Measurements from ENCODE around the gene AHCTF1.
"Not testable (repeated sequence)": the region's sequence is repeated elsewhere in the genome, so short reads cannot be mapped to it uniquely, and the experiment has no call there.

The AHCTF1 gene

DNA sequence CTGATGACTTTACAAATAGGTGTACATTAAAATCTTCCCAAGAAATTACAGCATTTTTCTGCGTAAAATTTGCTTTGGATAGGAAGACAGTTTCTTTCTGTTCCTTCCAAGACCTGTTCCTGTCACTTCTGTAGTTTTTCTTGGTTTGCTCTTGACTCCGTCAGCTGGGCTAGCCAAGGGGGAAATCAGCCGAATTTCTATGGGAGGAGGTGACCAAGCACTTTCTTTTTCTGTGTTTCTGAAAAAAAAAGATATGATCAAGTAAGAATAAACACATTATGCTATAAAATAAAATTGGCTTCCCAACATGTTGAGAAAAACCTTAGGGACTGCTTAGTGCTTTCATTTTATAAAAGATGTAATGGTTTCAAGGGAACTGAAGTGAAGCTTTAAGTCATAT lies 91.0 kb downstream of the AHCTF1 start:
- not testable (repeated sequence) for H3K27me3 ChIP-seq (ENCODE audit: insufficient read depth, low read length); H3K4me1 ChIP-seq (ENCODE audit: control insufficient read depth in 1 of 2, insufficient read depth in 2 of 2, low read length in 2 of 2); H2AFZ ChIP-seq (ENCODE audit: insufficient read depth, low read length, poor library complexity); H3K9me3 ChIP-seq (ENCODE audit: insufficient read depth, low read depth, low read length); H2BK12ac ChIP-seq (ENCODE audit: low read length); H3K9ac ChIP-seq (ENCODE audit: low read length); H3K27ac ChIP-seq (ENCODE audit: low read depth, low read length); H3K18ac ChIP-seq (ENCODE audit: low read length); H3K14ac ChIP-seq (ENCODE audit: low read length); H4K12ac ChIP-seq (ENCODE audit: low read depth, low read length); H2AK5ac ChIP-seq (ENCODE audit: low read length); H3K4me3 ChIP-seq (ENCODE audit: low read depth, low read length); H2BK5ac ChIP-seq (ENCODE audit: low read depth, low read length, poor library complexity); DNase-seq; H3K23ac ChIP-seq (ENCODE audit: low read length); H3K79me1 ChIP-seq (ENCODE audit: low read length); H3K79me2 ChIP-seq (ENCODE audit: control insufficient read depth, insufficient read depth, low read length, poor library complexity); H2BK120ac ChIP-seq (ENCODE audit: insufficient read depth, low read length, poor library complexity); H3K4me2 ChIP-seq (ENCODE audit: low read length); H3K4ac ChIP-seq (ENCODE audit: low read depth, low read length); H4K8ac ChIP-seq (ENCODE audit: low read depth, low read length); H4K91ac ChIP-seq (ENCODE audit: low read depth, low read length)
- H3K36me3 ChIP-seq (ENCODE audit: control insufficient read depth in 1 of 2, insufficient read depth in 2 of 2, low read length in 2 of 2), result peaks cover 7 to 12% of the 10 kb centered on the region in 2 experiments
- no CpG with 5 or more reads among the region's 3 CpGs for WGBS (ENCODE audit: extremely low coverage, insufficient coverage, insufficient read length)

DNA sequence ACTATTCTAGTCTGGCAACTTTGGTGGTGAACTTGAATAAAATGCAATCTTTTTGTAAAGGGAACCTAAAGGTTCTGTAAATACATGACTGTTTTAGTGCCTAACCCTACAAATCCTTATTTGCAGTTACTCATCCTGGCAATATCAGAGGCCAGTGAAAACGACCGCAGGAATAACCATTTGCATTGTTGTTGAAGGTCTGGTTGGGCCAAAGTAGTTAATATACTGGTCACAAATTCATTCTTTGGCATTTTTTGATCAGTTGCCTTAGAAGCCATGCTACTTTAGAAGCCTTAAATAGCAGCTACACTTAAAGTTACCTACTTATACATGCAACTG lies 93.7 kb downstream of the AHCTF1 start:
- no peak overlapping the region for H4K8ac ChIP-seq (ENCODE audit: low read depth, low read length)
- no peak overlapping the region for H3K23ac ChIP-seq (ENCODE audit: low read length)
- WGBS (ENCODE audit: extremely low coverage, insufficient coverage, insufficient read length), result no CpG with 5 or more reads among the region's 2 CpGs
- H3K27ac ChIP-seq (ENCODE audit: low read depth, low read length), result no peak overlapping the region
- no peak overlapping the region for H3K9ac ChIP-seq (ENCODE audit: low read length)
- no peaks in the 10 kb centered on the region for H3K4me1 ChIP-seq (ENCODE audit: control insufficient read depth in 1 of 2, insufficient read depth in 2 of 2, low read length in 2 of 2)
- H3K27me3 ChIP-seq (ENCODE audit: insufficient read depth, low read length), result no peaks in the 10 kb centered on the region
- H2BK5ac ChIP-seq (ENCODE audit: low read depth, low read length, poor library complexity), result no peak overlapping the region
- no peak overlapping the region for H2AFZ ChIP-seq (ENCODE audit: insufficient read depth, low read length, poor library complexity)
- no peak overlapping the region for H4K91ac ChIP-seq (ENCODE audit: low read depth, low read length)
- no peak overlapping the region for H3K4me3 ChIP-seq (ENCODE audit: low read depth, low read length)
- no peak overlapping the region for H3K4ac ChIP-seq (ENCODE audit: low read depth, low read length)
- no peak overlapping the region for H3K14ac ChIP-seq (ENCODE audit: low read length)
- H4K12ac ChIP-seq (ENCODE audit: low read depth, low read length), result no peak overlapping the region
- no peak overlapping the region for H2BK120ac ChIP-seq (ENCODE audit: insufficient read depth, low read length, poor library complexity)
- no peaks in the 10 kb centered on the region for H3K79me2 ChIP-seq (ENCODE audit: control insufficient read depth, insufficient read depth, low read length, poor library complexity)
- H3K79me1 ChIP-seq (ENCODE audit: low read length), result no peaks in the 10 kb centered on the region
- H3K4me2 ChIP-seq (ENCODE audit: low read length), result no peak overlapping the region
- no peak overlapping the region for H2BK12ac ChIP-seq (ENCODE audit: low read length)
- no peak for DNase-seq
- H2AK5ac ChIP-seq (ENCODE audit: low read length), result no peak overlapping the region
- peaks cover 4 to 6% of the 10 kb centered on the region in 2 experiments for H3K36me3 ChIP-seq (ENCODE audit: control insufficient read depth in 1 of 2, insufficient read depth in 2 of 2, low read length in 2 of 2)
- H3K9me3 ChIP-seq (ENCODE audit: insufficient read depth, low read depth, low read length), result no peaks in the 10 kb centered on the region
- no peak overlapping the region for H3K18ac ChIP-seq (ENCODE audit: low read length)

DNA sequence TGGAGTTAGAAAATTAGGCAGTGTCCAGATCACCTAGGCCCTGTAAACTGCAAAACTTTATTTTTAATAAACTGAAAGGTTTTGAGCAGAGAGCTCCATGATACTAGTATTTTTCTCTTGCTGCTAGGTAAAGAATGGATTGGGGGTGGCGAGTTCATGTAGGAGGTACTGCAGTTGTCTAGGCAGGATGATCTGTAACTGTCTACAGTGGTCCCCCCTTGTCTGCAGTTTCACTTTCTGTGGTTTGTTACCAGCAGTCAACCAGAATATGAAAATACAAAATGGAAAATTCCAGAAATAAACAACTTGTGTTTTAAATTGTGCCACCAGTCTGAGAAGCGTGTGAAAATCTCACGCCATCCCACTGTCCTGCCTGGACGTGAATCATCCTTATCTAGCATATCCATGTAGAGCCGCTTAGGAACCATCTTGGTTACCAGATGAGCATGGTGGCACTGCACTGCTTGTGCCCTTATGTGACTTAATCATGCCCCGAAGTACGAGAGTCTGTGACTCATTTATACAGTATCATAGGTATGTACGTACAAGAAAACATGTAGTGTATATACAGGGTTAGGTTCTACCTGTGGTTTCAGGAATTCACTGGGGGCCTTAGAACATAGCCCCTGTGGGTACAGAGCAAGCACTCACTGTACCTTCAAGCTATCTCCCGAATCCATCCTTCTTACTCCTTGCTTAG lies 94.2 kb downstream of the AHCTF1 start:
- H3K18ac ChIP-seq (ENCODE audit: low read length), result no peak overlapping the region
- WGBS (ENCODE audit: extremely low coverage, insufficient coverage, insufficient read length), result no CpG with 5 or more reads among the region's 9 CpGs
- no peaks in the 10 kb centered on the region for H3K9me3 ChIP-seq (ENCODE audit: insufficient read depth, low read depth, low read length)
- no peaks in the 10 kb centered on the region for H3K79me2 ChIP-seq (ENCODE audit: control insufficient read depth, insufficient read depth, low read length, poor library complexity)
- no peak overlapping the region for H3K14ac ChIP-seq (ENCODE audit: low read length)
- H3K4me3 ChIP-seq (ENCODE audit: low read depth, low read length), result no peak overlapping the region
- no peak overlapping the region for H3K4ac ChIP-seq (ENCODE audit: low read depth, low read length)
- H2AFZ ChIP-seq (ENCODE audit: insufficient read depth, low read length, poor library complexity), result no peak overlapping the region
- H4K91ac ChIP-seq (ENCODE audit: low read depth, low read length), result no peak overlapping the region
- H3K4me1 ChIP-seq (ENCODE audit: control insufficient read depth in 1 of 2, insufficient read depth in 2 of 2, low read length in 2 of 2), result no peaks in the 10 kb centered on the region
- no peaks in the 10 kb centered on the region for H3K27me3 ChIP-seq (ENCODE audit: insufficient read depth, low read length)
- H3K79me1 ChIP-seq (ENCODE audit: low read length), result no peaks in the 10 kb centered on the region
- H3K23ac ChIP-seq (ENCODE audit: low read length), result no peak overlapping the region
- H3K36me3 ChIP-seq (ENCODE audit: control insufficient read depth in 1 of 2, insufficient read depth in 2 of 2, low read length in 2 of 2), result peaks cover 4% of the 10 kb centered on the region in 2 experiments
- H3K4me2 ChIP-seq (ENCODE audit: low read length), result no peak overlapping the region
- no peak overlapping the region for H3K9ac ChIP-seq (ENCODE audit: low read length)
- no peak overlapping the region for H2BK12ac ChIP-seq (ENCODE audit: low read length)
- H2BK5ac ChIP-seq (ENCODE audit: low read depth, low read length, poor library complexity), result no peak overlapping the region
- H2AK5ac ChIP-seq (ENCODE audit: low read length), result no peak overlapping the region
- no peak overlapping the region for H2BK120ac ChIP-seq (ENCODE audit: insufficient read depth, low read length, poor library complexity)
- no peak overlapping the region for H4K12ac ChIP-seq (ENCODE audit: low read depth, low read length)
- H3K27ac ChIP-seq (ENCODE audit: low read depth, low read length), result no peak overlapping the region
- peak; percentile 89 to 94 for DNase-seq
- H4K8ac ChIP-seq (ENCODE audit: low read depth, low read length), result no peak overlapping the region

DNA sequence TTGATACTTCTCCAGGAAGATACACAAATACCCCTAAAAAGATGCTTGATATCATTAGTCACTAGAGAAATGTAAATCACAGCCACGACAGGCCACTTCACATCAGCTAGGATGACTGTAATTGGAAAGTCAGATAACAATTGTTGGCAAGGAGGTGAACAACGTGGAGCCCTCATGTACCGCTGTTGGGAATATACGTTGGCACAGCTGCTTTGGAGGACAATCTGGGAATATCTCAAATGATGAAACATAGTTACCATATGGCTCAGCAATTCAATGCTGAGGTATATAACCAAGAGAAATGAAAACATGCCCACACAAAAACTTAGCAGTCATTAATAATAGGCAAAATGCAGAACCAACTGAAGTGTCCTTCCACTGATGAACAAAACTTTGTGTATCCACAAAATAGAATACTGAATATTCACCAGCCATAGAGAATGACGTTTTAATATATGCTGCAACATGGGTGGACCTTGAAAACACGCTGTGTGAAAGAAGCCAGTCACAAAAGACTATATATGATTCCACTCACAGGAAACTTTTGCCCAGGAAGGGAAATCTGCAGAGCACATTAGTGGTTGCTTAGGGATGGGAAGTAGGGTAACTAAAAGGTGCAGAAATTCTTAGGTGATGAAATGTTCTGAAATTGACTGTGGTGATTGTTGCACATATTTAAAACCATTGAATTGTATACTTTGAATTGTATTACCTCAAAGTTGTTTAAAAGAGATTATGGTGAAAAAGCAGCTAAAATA lies 95.4 kb downstream of the AHCTF1 start:
- no CpG with 5 or more reads among the region's 6 CpGs for WGBS (ENCODE audit: extremely low coverage, insufficient coverage, insufficient read length)

More for the DNA sequence above, 95.4 kb downstream of the AHCTF1 start:
- no peak overlapping the region for H3K18ac ChIP-seq (ENCODE audit: low read length)
- H3K9ac ChIP-seq (ENCODE audit: low read length), result no peak overlapping the region
- DNase-seq, result peak in 1 of 2 donors; percentile 7
- H4K12ac ChIP-seq (ENCODE audit: low read depth, low read length), result no peak overlapping the region
- no peak overlapping the region for H3K4ac ChIP-seq (ENCODE audit: low read depth, low read length)
- no peaks in the 10 kb centered on the region for H3K27me3 ChIP-seq (ENCODE audit: insufficient read depth, low read length)
- H3K4me1 ChIP-seq (ENCODE audit: control insufficient read depth in 1 of 2, insufficient read depth in 2 of 2, low read length in 2 of 2), result no peaks in the 10 kb centered on the region
- H3K14ac ChIP-seq (ENCODE audit: low read length), result no peak overlapping the region
- H3K4me2 ChIP-seq (ENCODE audit: low read length), result no peak overlapping the region
- H3K4me3 ChIP-seq (ENCODE audit: low read depth, low read length), result no peak overlapping the region
- no peaks in the 10 kb centered on the region for H3K79me2 ChIP-seq (ENCODE audit: control insufficient read depth, insufficient read depth, low read length, poor library complexity)
- no peak overlapping the region for H4K91ac ChIP-seq (ENCODE audit: low read depth, low read length)
- H2BK12ac ChIP-seq (ENCODE audit: low read length), result no peak overlapping the region
- H3K79me1 ChIP-seq (ENCODE audit: low read length), result no peaks in the 10 kb centered on the region
- H3K36me3 ChIP-seq (ENCODE audit: control insufficient read depth in 1 of 2, insufficient read depth in 2 of 2, low read length in 2 of 2), result peaks cover 0 to 1% of the 10 kb centered on the region in 2 experiments
- no peak overlapping the region for H4K8ac ChIP-seq (ENCODE audit: low read depth, low read length)
- H3K27ac ChIP-seq (ENCODE audit: low read depth, low read length), result no peak overlapping the region
- no peak overlapping the region for H2BK5ac ChIP-seq (ENCODE audit: low read depth, low read length, poor library complexity)
- H2AFZ ChIP-seq (ENCODE audit: insufficient read depth, low read length, poor library complexity), result no peak overlapping the region
- no peaks in the 10 kb centered on the region for H3K9me3 ChIP-seq (ENCODE audit: insufficient read depth, low read depth, low read length)
- H3K23ac ChIP-seq (ENCODE audit: low read length), result no peak overlapping the region
- H2BK120ac ChIP-seq (ENCODE audit: insufficient read depth, low read length, poor library complexity), result no peak overlapping the region
- H2AK5ac ChIP-seq (ENCODE audit: low read length), result no peak overlapping the region

All from trophoblast cell (in vitro differentiated cells and primary cell).